GM19372 (cell line): Measurements from ENCODE around the gene EPHB3.
"Not testable (repeated sequence)": the region's sequence is repeated elsewhere in the genome, so short reads cannot be mapped to it uniquely, and the experiment has no call there.

ENCODE experiments used
- ATAC-seq: cut with Tn5 transposase; IDR thresholded peaks from one replicate; pipeline ENCODE4 v1.9.1; 2021; ENCODE audit warnings: mild to moderate bottlenecking, low read depth, moderate library complexity; ENCODE audit not compliant: unreplicated experiment

EPHB3 gene

DNA sequence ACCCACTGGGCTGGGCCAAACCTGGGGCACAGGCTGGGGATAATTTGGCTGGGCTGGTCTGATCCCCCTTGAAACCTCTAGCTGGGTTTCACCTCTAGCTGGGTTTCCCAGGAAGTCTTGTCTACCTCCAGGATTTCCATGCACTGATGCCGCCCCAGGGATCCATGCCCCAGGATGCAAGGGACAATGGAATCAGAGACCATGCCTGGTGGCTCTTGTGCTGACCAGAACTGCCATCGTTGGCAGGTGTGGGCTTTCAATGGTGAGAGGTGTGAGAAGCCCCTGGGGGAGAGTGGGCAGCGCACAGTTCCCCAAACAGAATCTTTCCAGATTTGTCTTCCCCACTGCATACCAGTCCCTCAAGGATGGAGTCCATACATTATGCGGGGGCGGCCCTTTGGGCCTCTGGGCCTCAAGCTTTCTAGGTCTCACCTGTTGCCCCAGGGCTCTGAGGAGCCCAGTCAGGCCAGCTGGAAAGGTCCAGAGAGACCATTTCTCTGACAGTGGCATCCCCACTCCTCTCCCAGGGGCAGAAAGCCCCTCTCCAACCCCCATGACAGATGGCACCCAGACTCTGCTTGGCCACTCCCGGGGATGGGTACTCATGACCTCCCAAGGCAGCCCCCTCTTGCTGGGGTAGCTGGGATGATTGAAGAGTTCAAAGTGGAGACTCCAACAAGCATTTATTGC lies 35.4 kb downstream of the EPHB3 start:
- no peak for ATAC-seq

DNA sequence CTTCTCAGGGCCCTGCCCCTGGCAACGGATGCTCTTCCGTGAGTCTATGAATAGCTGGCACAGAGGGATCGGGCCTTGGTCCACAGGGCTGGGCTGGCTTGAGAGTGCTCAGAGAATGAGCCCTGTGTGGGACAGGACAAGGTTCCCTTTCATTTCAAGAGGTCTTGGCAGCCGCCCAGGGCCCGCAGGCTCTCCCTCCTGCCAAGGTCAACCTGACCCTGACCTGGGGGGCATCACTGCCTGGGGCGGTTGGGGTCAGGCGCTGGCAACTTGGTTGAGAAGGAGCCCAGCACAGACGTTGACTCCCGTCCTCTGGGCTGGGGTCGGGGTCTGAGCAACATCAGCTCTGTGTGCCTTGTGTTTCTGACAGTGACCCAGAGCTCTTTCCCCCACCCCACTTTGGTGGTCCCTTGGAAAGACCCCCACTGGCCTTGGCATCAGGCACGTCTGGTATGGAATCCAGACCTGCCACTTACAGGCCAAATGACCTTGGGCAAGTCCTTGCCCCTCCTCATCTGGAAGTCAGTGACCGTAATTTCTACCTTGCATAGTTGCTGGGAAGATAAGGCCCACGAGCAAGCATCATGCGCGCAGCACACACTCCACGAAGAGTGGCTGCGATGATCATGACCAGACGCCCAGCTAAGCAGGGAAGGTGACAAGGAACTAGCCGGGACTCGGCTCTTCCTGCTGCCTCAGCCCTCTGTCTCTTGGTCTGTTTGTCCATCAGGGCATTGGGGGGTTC lies 36.4 kb downstream of the EPHB3 start:
- no peak for ATAC-seq

- ATAC-seq = no peak
Measured at GRCh38 chr3:184598574-184598927, 37.0 kb downstream of the EPHB3 start.

- ATAC-seq = no peak
Measured at GRCh38 chr3:184599143-184599542, 37.6 kb downstream of the EPHB3 start.

- no peak for ATAC-seq
Measured at GRCh38 chr3:184600685-184601377, 39.2 kb downstream of the EPHB3 start.

GRCh38 chr3:184601576-184602371 lies 40.2 kb downstream of the EPHB3 start:
- no peak for ATAC-seq

DNA sequence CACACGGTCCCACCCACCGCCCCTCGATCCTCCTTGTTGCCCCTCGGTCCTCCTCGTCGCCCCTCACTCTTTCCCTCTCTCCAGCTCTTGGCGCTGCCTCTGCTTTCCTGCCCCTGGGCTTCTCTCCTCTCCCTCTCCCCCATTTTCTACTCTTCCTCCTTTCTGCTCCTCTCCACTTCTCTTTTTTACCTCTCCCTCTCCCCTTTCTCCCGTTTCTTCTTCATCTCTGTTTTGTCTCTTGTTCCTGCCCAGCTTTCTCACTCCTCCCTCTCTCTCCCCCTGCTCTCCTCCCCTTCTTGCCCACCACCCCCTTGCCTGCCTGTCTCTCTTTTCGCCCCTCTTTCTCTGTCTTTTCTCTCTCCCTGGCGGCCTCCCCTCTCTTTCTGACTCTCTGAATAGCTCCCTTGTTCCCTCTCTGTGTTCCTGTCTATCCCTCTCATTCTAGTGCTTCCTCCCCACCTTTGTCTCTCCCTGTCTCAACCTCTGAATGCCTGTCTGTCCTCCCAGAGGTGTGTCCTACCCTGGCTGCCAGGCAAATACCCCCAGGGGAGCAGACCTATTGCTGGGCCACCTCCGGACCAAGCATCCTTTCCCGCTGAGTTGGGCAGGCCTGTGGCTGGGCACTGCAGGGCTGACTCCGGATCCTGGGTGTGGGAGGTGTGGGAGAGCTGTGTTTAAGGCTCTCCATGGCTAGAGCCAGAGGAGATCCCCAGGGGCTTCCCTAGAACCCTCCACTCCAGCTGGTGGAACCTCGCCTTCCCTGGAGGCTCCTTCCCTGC lies 41.0 kb downstream of the EPHB3 start:
- ATAC-seq = no peak

GRCh38 chr3:184603151-184604030 lies 41.8 kb downstream of the EPHB3 start:
- no peak for ATAC-seq

- no peak for ATAC-seq
Measured at GRCh38 chr3:184604039-184604601, 42.5 kb downstream of the EPHB3 start.

DNA sequence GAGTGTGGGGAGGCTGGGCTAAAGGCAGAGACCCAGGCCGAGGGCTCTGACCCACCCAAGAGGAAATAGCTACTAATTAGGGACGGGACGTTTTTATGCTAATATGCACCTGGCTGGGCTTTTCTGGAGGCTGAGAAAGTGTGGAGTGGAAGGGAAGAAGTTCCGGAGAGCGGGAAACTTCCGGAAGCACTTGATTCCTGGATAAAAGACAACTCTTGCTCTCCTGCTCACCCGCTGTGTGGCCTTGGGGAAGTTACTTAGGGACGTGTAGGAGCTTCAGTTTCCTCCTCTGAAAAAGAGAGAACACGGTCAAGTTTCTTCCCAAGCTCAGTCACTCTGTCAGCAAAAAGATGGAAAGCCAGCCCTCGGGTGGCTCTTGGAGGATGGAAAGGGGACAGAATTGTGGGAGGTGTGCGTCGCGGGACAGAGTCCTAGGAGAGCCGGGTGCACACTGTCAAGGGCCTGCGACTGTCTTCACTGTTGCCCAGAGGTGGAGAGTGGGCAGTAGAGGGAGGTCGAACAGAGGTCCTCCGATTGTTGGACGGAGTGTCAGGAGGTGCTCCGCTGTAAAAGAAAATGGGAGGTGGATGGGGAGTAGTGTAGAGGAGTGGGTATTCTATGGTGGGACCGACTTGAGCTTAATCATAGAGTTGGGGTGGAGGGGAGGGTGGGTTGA lies 43.2 kb downstream of the EPHB3 start:
- no peak for ATAC-seq

GRCh38 chr3:184608209-184608608 lies 46.6 kb downstream of the EPHB3 start:
- ATAC-seq = no peak

DNA sequence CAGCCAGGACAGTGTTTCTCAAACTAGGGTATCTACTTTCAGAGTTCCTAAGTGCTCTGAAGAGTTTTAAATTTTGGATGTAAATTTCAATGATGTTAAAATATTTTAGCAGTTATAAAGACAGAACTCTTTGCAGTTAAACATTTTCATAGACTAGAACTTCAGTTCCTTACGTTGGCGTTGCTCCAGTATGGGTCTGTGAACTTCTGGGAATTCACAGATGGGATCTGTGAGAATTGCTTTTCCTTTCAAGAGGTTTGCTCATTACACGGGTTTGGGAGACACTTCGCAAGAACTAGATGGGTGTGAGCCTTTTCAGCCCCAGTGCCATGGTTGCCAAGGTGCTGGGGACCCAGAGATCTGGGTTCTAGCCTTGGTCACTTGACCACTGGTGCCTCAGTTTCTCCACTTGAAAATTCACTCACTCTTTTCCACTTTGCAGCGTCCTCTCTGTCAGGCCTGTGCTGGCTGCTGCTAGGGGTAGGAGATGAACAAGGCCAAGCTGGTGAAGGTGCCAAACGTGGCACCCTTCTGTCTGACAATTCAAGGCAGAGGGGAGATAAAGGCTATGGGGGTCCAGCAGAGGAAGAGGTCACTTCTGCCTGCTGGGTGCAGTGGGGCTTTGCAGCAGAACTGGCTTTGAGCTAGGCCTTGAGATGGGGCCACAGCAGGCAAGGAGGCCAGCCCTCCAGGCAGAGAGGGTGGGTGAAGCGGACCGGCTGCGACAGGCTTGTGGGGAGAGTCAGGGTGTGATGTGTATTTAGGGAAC lies 48.1 kb downstream of the EPHB3 start:
- no peak for ATAC-seq

GRCh38 chr3:184610245-184610871 lies 48.8 kb downstream of the EPHB3 start:
- no peak for ATAC-seq

- no peak for ATAC-seq
Measured at GRCh38 chr3:184611607-184612281, 50.2 kb downstream of the EPHB3 start.

GRCh38 chr3:184615396-184615795 lies 53.8 kb downstream of the EPHB3 start:
- ATAC-seq = no peak

DNA sequence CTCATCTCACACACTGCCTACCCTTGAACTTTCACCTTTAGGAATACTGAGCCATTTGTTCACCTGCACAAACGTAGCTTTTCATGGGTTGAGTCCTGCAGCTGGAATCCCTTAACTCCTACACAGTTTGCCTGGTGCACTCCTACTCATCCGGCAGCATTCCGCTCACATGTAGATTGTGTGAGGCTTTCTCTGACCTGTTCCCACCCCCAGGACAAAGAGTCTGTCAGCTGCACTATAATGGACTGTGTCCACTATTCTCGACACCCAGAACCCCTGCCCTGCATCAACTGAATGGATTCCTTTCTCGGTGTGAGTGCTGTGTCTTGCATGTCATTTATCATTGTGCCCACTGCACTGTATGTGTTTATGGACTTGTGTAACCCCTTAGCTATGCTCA lies 54.9 kb downstream of the EPHB3 start:
- ATAC-seq = no peak

- not testable (repeated sequence) for ATAC-seq
Measured at GRCh38 chr3:184617306-184617705, 55.7 kb downstream of the EPHB3 start.
